Thoracic aorta (tissue), 2 donors: ENCODE data around the gene SDS. TPM values are rescaled to one million over a fixed set of nuclear protein-coding genes. Genes with fewer than 3 reads are reported as not detected.

ENCODE experiments used
- ATAC-seq: fragments of 150-250 bp; one replicate; pipeline ENCODE4 v1.8.0; 2017; ENCODE audit warnings: low read depth; ENCODE audit not compliant: insufficient number of reproducible peaks, low FRiP score
- DNase-seq: peaks from one replicate; pipeline ENCODE4 v3.0.0-alpha.2; 2020; ENCODE audit warnings: low spot score
- H3K27ac ChIP-seq, 2 donors: fragments of 200-600 bp; sonication (generic); 1 replicate in 1 of 2; 2 replicates in 1 of 2; pipeline ENCODE4 v1.5.1; 2016; ENCODE audit warnings: mild to moderate bottlenecking in 2 of 2, moderate library complexity in 2 of 2
- H3K27me3 ChIP-seq: fragments of 200-600 bp; sonication (generic); replicated peaks from 2 replicates; pipeline ENCODE4 v1.6.0; 2016; ENCODE audit warnings: mild to moderate bottlenecking; ENCODE audit not compliant: insufficient read depth
- H3K36me3 ChIP-seq: fragments of 200-600 bp; sonication (generic); one replicate; pipeline ENCODE4 v1.5.1; 2016
- H3K4me1 ChIP-seq, 2 donors: fragments of 200-600 bp; sonication (generic); 1 replicate in 1 of 2; 2 replicates in 1 of 2; pipeline versions ENCODE4 v1.5.1 to v1.6.0; 2016; ENCODE audit warnings: low read depth in 2 of 2, mild to moderate bottlenecking in 1 of 2; ENCODE audit not compliant: control insufficient read depth in 1 of 2
- H3K4me3 ChIP-seq: fragments of 200-600 bp; sonication (generic); 2 replicates; pipeline ENCODE4 v1.5.1; 2016; ENCODE audit warnings: mild to moderate bottlenecking
- H3K9me3 ChIP-seq: fragments of 200-600 bp; sonication (generic); 2 replicates; pipeline ENCODE4 v1.5.1; 2016
- total RNA-seq, 2 donors: library from RNA; depleted of rRNA; stranded (reverse); fragments of >200 nt; gene quantifications; one replicate each; pipeline versions ENCODE4 v1.1.0 to v1.2.3, GENCODE V29; 2016
- TF ChIP-seq, protein P1 (sequence below): fragments of 200-600 bp; sonication (generic); IDR thresholded peaks from one replicate; pipeline ENCODE4 v1.5.1; 2019; ENCODE audit warnings: antibody characterized with exemption

Gene SDS
- total RNA-seq, 2 donors from 2014 or later, result 5.9 TPM; not detected in 1

DNA sequence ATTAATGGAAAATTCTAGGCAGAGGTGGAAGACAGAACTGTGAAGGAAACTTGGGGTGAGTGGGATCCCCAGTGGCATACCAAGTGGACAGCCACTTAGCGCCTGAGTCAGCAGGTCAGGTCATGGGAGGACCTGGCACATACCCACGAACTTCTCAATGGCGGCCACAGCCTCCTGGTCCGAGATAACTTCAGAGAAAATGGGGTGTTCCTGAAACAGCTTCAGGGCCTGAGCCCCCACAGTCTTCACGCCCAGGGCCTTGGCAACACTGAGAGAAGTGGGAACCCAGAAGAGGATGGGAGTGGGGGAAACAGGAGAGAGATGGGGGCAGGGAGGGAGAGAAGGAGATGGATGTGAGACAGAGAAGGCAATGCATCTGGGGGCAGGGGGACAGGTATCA, 9.9 kb downstream of the SDS start:
- Histone ChIP-seq H3K27me3 (no peaks in the 10 kb centered on the region), H3K36me3 (peaks cover 12% of the 10 kb centered on the region), H3K4me3 (no peak overlapping the region), H3K4me1 (no peaks in the 10 kb centered on the region), H3K9me3 (no peaks in the 10 kb centered on the region), H3K27ac (no peak overlapping the region)
- DNase-seq (no peak), ATAC-seq (no peak)
- TF ChIP-seq, protein P1, sequence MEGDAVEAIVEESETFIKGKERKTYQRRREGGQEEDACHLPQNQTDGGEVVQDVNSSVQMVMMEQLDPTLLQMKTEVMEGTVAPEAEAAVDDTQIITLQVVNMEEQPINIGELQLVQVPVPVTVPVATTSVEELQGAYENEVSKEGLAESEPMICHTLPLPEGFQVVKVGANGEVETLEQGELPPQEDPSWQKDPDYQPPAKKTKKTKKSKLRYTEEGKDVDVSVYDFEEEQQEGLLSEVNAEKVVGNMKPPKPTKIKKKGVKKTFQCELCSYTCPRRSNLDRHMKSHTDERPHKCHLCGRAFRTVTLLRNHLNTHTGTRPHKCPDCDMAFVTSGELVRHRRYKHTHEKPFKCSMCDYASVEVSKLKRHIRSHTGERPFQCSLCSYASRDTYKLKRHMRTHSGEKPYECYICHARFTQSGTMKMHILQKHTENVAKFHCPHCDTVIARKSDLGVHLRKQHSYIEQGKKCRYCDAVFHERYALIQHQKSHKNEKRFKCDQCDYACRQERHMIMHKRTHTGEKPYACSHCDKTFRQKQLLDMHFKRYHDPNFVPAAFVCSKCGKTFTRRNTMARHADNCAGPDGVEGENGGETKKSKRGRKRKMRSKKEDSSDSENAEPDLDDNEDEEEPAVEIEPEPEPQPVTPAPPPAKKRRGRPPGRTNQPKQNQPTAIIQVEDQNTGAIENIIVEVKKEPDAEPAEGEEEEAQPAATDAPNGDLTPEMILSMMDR, result no peak

DNA sequence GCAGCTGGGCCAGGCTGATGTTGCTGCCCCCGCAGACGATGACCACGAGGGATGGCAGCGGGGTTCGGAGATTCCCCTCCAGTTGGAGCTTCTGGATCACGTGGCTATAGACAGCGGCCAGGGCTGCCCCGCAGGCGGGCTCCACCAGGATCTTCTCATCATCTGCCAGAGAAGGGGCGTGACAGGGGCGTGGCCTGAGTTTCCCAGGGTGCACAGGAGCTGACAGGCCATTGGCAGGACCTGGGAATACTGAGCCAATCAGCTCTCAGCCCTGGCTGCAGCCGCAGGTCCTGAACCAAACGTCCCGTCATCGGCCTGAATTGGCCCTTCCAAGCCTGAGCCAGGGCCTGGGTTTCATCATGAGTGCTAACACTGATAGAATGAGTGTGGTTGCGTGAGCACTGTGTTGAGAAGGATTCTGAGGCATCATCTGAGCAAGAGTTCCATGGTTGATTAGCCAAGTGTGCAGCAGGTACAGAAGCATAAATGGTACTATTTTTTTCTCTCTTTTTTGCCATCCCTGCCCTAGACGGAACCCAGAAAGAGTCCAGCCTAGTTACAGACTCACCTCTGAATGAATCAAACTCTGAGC, 10.6 kb downstream of the SDS start:
- Histone ChIP-seq H3K4me1 (no peaks in the 10 kb centered on the region), H3K27me3 (no peaks in the 10 kb centered on the region), H3K4me3 (no peak overlapping the region), H3K27ac (no peak overlapping the region), H3K36me3 (peaks cover 12% of the 10 kb centered on the region), H3K9me3 (no peaks in the 10 kb centered on the region)
- DNase-seq (no peak), ATAC-seq (no peak)
- TF ChIP-seq, protein P1, result no peak

- Histone ChIP-seq H3K36me3 (peaks cover 17% of the 10 kb centered on the region), H3K27ac (no peak overlapping the region), H3K27me3 (no peaks in the 10 kb centered on the region), H3K4me3 (no peak overlapping the region), H3K9me3 (no peaks in the 10 kb centered on the region), H3K4me1 (no peaks in the 10 kb centered on the region)
- DNase-seq (no peak), ATAC-seq (no peak)
- TF ChIP-seq, protein P1, result no peak
These were observed 11.2 kb downstream of the SDS start for GRCh38 chr12:113392520-113392919.

DNA sequence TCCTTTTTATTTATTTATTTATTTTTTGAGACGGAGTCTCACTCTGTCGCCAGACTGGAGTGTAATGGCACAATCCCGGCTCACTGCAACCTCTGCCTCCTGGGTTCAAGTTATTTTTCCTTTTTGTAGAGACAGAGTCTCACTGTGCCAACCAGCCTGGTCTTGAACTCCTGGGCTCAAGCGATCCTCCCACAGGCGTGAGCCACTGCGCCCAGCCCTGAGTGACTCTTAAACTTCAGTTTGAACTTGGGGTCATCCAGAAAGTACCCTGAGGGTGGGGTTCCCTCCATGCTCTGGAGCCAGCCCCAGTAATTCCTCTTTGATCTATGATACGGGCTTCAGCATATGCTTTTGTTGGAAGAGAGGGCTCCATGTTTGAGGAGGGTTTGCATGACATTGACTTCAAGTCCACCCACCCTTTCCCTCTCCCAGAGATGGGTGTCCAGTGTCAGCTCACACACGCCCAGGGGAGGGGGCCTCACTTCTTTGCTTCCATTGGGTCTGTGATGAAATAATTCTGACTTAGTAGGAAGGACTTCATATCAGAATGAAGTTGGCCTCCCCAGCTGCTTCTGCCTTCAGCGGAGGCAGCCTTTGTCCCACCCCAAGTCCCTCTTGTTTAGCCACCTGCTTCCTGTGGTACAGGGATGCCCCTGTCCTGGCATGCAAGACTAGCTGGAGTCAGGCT, 11.9 kb downstream of the SDS start:
- H3K36me3 ChIP-seq, result peaks cover 24% of the 10 kb centered on the region
- TF ChIP-seq, protein P1, result no peak
- no peak overlapping the region for H3K4me3 ChIP-seq
- H3K4me1 ChIP-seq, result no peaks in the 10 kb centered on the region
- ATAC-seq (no peak), DNase-seq (no peak)
- no peaks in the 10 kb centered on the region for H3K27me3 ChIP-seq
- H3K27ac ChIP-seq, result no peak overlapping the region
- H3K9me3 ChIP-seq, result no peaks in the 10 kb centered on the region

GRCh38 chr12:113391145-113391544, 12.5 kb downstream of the SDS start:
- Histone ChIP-seq H3K4me3 (no peak overlapping the region), H3K36me3 (peaks cover 26% of the 10 kb centered on the region)
- TF ChIP-seq, protein P1, result no peak

More at GRCh38 chr12:113391145-113391544, 12.5 kb downstream of the SDS start:
- no peak for ATAC-seq
- no peaks in the 10 kb centered on the region for H3K9me3 ChIP-seq
- no peaks in the 10 kb centered on the region for H3K27me3 ChIP-seq
- H3K4me1 ChIP-seq, result no peaks in the 10 kb centered on the region
- DNase-seq, result no peak
- H3K27ac ChIP-seq, result no peak overlapping the region
